ENCODE measurements around the gene TMEM108.

DNA sequence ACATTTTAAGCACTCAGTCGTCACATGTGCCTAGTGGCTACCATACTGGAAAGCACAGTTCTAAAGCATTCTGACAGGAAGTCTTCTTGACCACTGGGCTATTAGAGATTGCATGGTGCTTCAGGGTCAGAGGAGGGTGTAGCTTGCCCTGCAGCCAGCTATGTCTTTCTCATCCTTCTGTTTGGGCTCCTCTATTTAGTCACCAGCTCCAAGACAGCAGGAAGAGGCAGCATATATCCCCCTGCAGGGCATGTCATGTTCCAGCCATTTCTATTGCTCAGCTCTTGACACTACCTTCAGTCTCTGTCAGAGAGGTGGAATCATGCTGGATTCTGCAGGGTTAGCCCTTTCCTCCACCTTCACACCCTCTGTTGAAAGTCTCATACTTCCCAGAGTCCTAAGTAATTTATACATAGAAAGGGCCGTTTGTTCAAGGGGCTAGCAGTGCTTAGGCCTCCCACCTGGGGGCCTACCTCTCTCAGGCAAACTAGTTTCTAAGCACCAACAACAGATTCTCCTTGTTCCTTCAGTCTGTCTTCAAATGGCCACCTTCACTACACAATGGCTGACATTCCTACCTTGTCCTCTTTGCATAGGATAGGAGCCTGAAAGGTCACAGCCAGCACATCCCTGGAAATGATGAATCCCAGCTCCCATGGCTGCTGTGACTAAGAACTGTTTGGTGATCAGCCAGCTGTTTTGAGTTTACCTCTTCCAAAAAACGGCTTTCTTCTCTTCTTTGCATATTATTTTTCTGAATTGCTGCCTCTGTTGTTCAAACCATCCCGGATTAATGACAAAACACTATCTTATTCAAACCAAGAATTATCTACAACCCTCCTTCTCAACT is 246.0 kb downstream of the TMEM108 start:
- TF ChIP-seq, protein P1, sequence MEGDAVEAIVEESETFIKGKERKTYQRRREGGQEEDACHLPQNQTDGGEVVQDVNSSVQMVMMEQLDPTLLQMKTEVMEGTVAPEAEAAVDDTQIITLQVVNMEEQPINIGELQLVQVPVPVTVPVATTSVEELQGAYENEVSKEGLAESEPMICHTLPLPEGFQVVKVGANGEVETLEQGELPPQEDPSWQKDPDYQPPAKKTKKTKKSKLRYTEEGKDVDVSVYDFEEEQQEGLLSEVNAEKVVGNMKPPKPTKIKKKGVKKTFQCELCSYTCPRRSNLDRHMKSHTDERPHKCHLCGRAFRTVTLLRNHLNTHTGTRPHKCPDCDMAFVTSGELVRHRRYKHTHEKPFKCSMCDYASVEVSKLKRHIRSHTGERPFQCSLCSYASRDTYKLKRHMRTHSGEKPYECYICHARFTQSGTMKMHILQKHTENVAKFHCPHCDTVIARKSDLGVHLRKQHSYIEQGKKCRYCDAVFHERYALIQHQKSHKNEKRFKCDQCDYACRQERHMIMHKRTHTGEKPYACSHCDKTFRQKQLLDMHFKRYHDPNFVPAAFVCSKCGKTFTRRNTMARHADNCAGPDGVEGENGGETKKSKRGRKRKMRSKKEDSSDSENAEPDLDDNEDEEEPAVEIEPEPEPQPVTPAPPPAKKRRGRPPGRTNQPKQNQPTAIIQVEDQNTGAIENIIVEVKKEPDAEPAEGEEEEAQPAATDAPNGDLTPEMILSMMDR (IDR thresholded peaks at IDR 0.05), result no peak
- TF ChIP-seq POLR2A (IDR thresholded peaks at IDR 0.05) (no peak), EP300 (IDR thresholded peaks at IDR 0.05) (no peak)
